HFF-Myc (cell line): ENCODE data around the gene RPS6KA2.
"Not testable (repeated sequence)": the region's sequence is repeated elsewhere in the genome, so short reads cannot be mapped to it uniquely, and the experiment has no call there.

Experiments
- DNase-seq: peaks from one replicate; pipeline ENCODE4 v3.0.0-alpha.2; 2011; ENCODE audit warnings: low read depth; ENCODE audit errors: extremely low read depth
- H3K4me3 ChIP-seq: replicated peaks from 2 replicates; pipeline ENCODE4 v1.5.1; 2011; ENCODE audit warnings: low read depth, mild to moderate bottlenecking, control low read depth, low read length
- TF ChIP-seq, protein P1 (sequence below): IDR thresholded peaks from 2 replicates; pipeline ENCODE4 v1.5.1; 2012; ENCODE audit warnings: mild to moderate bottlenecking, low read depth, low read length, control low read depth; ENCODE audit errors: missing control alignments

Gene RPS6KA2

DNA sequence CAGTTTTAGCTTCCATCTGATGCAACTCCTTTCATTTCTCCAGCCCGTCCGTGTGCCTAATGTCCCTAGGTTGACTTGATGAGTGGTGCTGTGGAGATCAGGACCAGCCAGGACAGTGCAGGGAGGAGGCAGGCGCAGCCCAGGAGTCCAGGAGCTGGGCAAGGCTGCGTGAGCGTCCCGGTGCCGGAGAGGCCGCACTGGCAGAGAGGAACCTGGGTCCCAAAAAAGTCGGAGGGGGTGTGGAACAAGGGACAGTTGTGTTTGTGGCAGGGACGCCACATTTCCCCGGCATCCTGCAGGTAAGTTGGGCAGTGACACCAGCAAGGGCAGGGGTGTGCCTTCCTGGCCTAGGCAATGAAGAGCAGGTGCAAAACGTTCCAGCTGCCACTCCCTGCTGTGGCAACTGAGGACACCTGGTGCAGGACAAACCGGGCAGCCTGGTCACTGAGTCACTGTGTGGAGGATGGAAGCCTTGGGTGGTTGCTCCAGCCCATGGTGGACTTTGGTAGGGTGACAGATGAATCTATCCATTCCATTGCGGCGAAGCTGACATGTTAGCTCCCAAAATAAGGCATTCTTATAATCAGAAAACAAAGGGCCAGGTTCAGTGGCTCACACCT, 93.7 kb downstream of the RPS6KA2 start:
- TF ChIP-seq, protein P1, sequence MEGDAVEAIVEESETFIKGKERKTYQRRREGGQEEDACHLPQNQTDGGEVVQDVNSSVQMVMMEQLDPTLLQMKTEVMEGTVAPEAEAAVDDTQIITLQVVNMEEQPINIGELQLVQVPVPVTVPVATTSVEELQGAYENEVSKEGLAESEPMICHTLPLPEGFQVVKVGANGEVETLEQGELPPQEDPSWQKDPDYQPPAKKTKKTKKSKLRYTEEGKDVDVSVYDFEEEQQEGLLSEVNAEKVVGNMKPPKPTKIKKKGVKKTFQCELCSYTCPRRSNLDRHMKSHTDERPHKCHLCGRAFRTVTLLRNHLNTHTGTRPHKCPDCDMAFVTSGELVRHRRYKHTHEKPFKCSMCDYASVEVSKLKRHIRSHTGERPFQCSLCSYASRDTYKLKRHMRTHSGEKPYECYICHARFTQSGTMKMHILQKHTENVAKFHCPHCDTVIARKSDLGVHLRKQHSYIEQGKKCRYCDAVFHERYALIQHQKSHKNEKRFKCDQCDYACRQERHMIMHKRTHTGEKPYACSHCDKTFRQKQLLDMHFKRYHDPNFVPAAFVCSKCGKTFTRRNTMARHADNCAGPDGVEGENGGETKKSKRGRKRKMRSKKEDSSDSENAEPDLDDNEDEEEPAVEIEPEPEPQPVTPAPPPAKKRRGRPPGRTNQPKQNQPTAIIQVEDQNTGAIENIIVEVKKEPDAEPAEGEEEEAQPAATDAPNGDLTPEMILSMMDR = no peak
- H3K4me3 ChIP-seq = no peak overlapping the region
- no peak for DNase-seq

DNA sequence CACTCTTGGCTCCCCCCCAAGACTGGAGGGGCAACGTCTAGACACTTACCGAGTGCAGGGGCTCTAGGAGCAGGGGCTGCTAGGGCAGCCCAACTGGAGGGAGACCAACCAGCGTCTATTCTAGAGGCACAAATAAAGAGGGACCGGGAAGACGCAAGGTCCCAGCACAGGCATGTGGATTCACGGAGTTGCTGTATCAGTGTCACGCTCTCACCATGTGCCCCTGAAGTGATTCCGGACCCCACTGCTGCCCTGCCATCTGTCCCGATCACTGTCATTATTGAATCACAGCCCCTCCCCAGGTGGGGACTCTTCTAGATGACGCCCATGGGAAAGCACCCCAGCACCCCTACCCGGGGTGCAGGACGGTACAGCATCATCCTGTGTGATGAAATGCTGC, 94.7 kb downstream of the RPS6KA2 start:
- H3K4me3 ChIP-seq = no peak overlapping the region
- no peak for DNase-seq
- TF ChIP-seq, protein P1 = no peak

DNA sequence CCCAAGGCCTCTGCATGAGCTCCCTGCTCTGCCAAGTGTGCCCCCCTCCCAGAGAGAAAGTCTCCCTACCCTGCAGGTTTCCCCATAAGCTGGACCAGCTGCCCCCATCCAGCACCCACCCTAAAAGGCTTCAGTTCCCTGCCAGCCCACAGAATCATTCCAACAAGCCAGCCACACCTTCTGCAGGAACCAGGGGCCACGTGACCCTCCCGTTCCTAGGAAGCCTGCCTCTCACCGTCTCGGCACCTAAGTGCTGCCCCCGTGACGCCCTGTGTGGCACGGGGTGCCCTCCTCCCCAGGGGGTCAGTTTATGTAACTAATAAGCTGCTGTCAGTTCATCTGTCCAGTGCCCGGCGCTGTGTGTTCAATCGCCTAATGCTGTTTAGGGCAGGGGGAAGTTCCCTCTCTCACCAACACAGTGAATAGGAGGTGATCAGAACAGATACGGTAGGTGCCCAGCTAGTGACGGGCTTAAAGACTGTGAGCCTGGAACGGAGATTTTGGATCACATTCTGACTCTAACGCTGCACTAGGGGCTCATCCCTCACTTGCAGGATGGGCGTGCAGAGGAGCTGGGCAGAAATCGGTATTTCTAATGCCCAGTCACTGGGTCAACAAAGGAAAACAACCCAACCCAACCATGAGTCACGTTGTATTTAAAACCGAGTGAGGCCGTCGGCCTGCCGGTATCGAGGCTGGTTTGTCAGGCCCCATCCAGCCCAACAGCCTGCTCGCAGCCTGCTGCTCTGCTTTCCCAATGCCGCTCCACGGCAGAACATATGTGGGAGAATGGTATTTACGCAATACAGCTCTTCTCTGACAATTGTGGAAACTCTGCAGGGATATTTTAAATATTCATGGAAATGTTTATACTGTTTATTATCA, 96.6 kb downstream of the RPS6KA2 start:
- DNase-seq = no peak
- TF ChIP-seq, protein P1 = no peak
- H3K4me3 ChIP-seq = no peak overlapping the region

DNA sequence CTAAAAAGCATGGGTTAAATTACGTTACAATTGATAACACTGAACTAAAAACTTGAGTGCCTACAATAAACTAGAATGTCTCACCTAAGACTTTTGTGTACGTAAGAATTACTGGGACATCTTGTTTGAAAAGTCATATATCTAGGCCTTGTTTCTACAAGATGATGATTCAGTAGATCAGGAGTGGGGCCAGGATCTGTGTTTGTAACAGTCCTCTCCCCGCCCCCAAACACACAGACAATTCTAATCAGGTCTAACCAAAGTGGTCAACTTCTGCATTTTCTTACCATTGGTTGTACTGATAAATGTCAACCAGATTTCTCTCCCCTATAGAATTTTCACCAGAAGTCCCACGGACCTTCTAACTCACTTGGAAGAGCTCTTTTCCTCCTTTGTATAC, 97.5 kb downstream of the RPS6KA2 start:
- TF ChIP-seq, protein P1 = no peak
- DNase-seq = no peak
- H3K4me3 ChIP-seq = no peak overlapping the region

DNA sequence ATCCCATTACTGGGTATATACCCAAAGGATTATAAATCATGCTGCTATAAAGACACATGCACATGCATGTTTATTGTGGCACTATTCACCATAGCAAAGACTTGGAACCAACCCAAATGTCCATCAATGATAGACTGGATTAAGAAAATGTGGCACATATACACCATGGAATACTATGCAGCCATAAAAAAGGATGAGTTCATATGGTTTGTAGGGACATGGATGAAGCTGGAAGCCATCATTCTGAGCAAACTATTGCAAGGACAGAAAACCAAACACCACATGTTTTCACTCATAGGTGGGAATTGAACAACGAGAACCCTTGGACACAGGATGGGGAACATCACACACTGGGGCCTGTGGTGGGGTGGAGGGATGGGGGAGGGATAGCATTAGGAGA, 98.0 kb downstream of the RPS6KA2 start:
- H3K4me3 ChIP-seq, DNase-seq: not testable (repeated sequence)

DNA sequence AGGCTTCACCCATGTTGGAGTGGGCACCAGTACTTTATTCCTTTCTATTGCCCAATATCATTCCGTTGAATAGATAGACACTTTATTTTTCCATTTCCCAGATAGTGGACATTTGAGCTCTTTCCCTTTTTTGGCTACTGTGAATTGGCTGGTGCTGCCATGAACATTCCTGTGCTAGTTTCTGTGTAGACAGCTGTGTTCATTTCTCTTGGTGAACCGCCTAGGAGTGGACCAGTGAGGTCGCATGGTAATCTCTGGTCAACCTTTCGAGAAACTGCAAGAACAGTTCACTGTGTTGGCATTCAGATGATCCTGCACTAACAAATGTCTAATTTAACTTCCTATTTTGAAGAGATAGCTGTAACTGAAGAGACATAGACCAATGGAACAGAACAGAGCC, 99.2 kb downstream of the RPS6KA2 start:
- TF ChIP-seq, protein P1 = no peak
- DNase-seq = no peak
- H3K4me3 ChIP-seq = no peak overlapping the region

DNA sequence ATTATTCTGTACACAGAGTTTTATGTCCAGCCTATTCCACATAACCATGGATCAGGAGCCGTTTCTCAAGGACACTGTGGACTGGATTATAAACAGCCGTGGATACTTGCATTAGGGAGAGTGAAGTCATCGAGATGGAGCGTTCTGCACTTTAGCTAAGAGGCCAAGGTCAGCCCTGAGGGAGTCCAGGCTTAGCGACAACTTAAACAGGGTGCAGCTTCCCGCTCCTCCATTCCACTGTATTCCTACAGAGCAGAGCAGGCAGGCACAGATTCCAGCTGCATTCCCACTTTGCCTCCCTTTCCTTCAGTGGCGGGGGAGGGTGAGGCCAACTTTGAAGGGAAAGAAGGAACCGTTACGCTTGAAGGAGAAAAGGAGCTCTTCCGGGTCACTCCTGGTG, 100.1 kb downstream of the RPS6KA2 start:
- TF ChIP-seq, protein P1 = no peak
- H3K4me3 ChIP-seq = no peak overlapping the region
- DNase-seq = no peak
